HG03060 (cell line): ENCODE data around the gene GAL3ST3.
"Not testable (repeated sequence)": the region's sequence is repeated elsewhere in the genome, so short reads cannot be mapped to it uniquely, and the experiment has no call there.

Experiments used
- ATAC-seq: cut with Tn5 transposase; IDR thresholded peaks from one replicate; pipeline ENCODE4 v1.9.1; 2021; ENCODE audit warnings: low read depth, moderate number of reproducible peaks; ENCODE audit not compliant: unreplicated experiment

The GAL3ST3 gene

GRCh38 chr11:66048547-66049323 lies at the start of gene GAL3ST3:
Gene GAL3ST3, minus strand, starts transcription at chr11:66049161. Its CDS starts 3,746 bp downstream, at chr11:66045415.
- ATAC-seq: no peak

DNA sequence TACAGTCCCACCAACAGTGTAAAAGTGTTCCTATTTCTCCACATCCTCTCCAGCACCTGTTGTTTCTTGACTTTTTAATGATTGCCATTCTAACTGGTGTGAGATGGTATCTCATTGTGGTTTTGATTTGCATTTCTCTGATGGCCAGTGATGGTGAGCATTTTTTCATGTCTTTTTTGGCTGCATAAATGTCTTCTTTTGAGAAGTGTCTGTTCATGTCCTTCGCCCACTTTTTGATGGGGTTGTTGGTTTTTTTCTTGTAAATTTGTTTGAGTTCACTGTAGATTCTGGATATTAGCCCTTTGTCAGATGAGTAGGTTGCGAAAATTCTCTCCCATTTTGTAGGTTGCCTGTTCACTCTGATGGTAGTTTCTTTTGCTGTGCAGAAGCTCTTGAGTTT lies 43.2 kb upstream of the GAL3ST3 start:
- ATAC-seq: not testable (repeated sequence)

- ATAC-seq: no peak
Measured at GRCh38 chr11:66090288-66090687, 41.3 kb upstream of the GAL3ST3 start.

- ATAC-seq: no peak
Measured at GRCh38 chr11:66089067-66089466, 40.1 kb upstream of the GAL3ST3 start.

- no peak for ATAC-seq
Measured at GRCh38 chr11:66087148-66087908, 38.4 kb upstream of the GAL3ST3 start.

DNA sequence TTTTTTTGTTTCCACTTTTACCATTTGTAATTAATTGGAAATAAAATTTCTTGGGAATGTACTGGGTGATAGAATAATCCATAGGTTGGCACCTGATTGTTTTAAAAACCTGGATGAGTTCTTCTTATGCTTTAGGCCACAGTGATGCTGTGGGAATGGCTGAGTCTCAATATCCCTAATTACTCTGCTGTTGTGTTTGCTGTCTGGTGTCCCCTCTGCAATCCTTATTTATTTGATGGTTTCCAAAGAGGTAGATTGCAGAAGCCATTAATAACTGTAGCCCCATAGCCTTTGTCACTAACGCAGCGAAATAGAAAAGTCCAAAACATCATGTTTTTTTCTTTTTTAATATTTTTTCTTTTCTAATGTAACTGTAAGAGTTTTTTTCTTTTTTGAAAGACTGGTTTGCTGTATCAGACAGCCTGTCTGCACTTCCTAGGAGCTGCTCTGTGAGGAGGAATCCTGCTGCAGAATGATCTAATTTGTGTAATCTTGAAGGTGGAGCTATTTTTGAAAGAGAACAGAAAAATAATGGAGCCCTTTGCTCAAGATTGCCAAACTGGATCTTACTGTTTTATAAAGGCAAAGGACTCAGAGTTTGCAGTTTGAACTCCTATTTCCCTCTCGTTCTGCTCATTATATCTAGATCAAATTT lies 36.0 kb upstream of the GAL3ST3 start:
- no peak for ATAC-seq

DNA sequence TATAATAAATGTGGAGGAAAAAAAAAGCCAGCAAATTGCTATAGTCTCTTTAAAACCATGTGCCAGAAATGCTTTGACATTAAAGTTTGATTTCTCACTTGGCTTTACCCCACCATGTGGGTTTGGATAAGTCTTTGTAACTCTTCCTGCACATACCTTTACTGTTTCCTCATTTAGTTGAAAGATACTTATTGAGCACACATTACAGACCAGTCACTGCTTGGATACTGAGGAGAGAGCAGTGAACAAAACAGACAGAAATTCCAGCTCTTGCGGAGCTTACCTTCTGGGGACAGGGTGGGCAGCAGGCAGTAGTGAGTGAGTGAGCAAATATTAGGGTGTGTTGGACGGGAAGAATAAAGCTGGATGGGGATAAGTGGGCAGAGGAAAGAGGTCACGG lies 34.8 kb upstream of the GAL3ST3 start:
- ATAC-seq: no peak

DNA sequence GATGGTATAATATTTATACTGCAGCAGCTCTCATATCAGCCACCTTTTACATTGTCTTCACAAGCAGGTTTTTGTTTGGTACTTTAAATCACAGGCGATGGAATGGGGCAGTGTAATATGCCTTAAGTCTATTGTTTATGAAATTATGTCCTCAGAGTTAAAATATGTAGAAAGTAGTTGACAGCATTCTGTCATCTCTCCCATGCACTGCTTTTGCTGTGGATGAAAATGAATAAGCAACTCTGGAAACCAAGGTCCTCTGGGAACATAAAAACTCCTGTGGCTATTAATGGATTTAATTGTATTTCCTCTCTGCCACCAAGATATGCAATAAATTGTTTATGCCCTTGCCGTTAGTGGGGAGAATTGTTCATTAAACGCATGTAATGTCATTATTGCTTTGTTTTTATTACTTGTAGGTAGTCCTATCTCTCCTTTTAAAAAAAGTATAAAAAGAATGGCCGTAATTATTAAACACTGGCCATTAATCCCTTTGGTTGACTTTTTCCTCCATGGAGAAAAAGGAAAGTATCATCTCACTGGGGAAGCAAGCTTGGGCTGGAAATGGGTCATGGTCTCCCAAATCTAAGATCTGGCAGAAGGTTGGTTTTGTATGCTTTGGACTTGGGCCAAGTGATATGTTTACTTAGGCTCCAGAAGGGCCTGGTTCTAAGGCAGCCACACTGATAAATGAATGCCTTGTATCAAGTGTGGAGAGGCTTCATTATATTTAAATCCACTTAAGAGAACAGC lies 34.2 kb upstream of the GAL3ST3 start:
- no peak for ATAC-seq

- ATAC-seq: peak; percentile 56
Measured at GRCh38 chr11:66081505-66081904, 32.5 kb upstream of the GAL3ST3 start.

GRCh38 chr11:66080055-66080817 lies 31.3 kb upstream of the GAL3ST3 start:
- no peak for ATAC-seq

GRCh38 chr11:66078949-66079348 lies 30.0 kb upstream of the GAL3ST3 start:
- ATAC-seq: not testable (repeated sequence)

- no peak for ATAC-seq
Measured at GRCh38 chr11:66077927-66078326, 29.0 kb upstream of the GAL3ST3 start.

DNA sequence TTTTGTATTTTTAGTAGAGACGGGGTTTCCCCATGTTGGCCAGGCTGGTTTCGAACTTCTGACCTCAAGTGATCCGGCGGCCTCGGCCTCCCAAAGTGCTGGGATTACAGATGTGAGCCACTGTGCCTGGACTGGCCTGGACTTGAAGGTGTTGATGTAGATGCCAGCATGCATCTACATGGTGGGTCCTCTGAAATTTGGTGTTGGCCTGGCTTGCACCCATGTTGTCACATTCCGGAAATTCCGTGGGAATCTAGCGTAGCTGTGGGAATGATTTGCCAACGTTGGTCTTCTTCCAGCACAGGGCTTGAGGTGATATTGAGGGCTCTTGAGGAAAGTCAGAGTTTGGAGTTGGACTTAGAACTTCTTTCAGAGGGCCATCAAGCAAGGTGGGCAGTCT lies 27.6 kb upstream of the GAL3ST3 start:
- ATAC-seq: no peak

GRCh38 chr11:66075273-66075672 lies 26.3 kb upstream of the GAL3ST3 start:
- no peak for ATAC-seq

GRCh38 chr11:66073669-66074068 lies 24.7 kb upstream of the GAL3ST3 start:
- no peak for ATAC-seq

DNA sequence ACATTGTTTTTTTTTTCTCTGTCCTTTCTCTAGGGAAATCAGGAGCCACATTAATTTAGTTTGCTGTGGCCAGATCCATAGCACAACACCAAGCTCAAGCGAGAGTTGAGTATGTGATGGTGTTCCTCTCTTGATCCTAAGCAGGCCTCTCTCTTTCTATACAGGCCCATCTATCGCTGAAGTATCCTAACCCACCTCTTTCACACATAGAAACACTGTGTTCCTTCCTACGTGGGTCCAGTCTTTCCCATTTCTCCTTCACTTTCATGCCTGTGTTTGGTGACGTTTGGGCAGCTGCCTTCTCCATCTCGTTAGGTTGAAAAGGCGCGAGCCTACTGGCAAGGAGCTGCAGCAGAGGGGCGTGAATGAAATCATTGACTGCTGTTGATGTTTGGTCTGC lies 23.6 kb upstream of the GAL3ST3 start:
- no peak for ATAC-seq

DNA sequence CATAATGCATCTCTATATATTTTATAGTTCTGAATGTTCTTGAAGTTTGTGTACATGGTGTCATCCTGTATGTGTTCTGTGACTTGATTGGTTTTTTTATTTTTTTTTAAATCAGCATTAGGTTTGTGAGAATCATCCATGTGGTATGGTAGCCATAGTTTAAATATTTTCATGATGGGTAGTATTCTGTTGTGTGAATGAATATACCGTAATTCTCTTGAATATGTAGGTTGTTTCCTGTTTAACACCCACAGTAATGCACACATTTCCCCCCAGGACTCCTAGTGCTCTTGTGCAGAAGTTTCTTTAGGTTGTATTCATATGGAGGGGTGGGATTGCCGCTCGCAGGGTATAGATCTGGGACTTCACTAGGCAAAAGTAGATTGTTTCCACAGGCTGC lies 23.1 kb upstream of the GAL3ST3 start:
- ATAC-seq: no peak

DNA sequence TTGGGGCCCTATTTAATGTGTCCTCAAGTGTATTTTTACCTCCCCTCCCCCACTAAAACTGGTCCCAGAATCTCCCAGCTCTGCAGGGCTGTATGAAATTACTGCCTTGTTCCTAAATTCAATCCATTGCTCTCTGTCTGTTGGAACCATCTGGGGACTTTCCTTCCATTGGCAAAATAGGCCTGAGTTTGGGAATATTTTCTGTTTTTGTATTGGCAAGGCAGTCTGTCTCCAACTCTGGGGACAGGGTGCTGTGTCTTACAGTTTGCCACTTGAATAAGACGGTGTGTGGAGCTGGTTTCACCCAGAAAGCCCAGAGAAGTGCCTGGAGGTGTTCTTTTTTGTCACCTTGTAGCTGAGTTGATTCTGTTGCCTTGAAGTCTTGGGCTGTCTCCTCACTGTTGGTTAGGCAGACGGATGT lies 22.4 kb upstream of the GAL3ST3 start:
- no peak for ATAC-seq

GRCh38 chr11:66070604-66071380 lies 21.8 kb upstream of the GAL3ST3 start:
- no peak for ATAC-seq
